ENCODE results near the gene PARD3B. TPM values are rescaled to one million over a fixed set of nuclear protein-coding genes. Genes with fewer than 3 reads are reported as not detected.

The PARD3B gene
- total and polyA plus RNA-seq, 8 donors: 18.5 to 24.6 (median 21.1) TPM

GRCh38 chr2:204566439-204566838, 21.2 kb downstream of the PARD3B start:
- Histone ChIP-seq H3K36me3 (no peaks in the 10 kb centered on the region), H3K9me3 (no peaks in the 10 kb centered on the region), H3K4me3 (no peak overlapping the region), H3K27me3 (no peaks in the 10 kb centered on the region), H3K4me1 (peaks cover 0 to 2% of the 10 kb centered on the region in 2 donors), H3K27ac (no peak overlapping the region)
- DNase-seq (no peak), ATAC-seq (no peak)
- no peak for TF ChIP-seq CTCF (IDR thresholded peaks at IDR 0.05)
- intact Hi-C loops (cut with DNase I): no loop called here

DNA sequence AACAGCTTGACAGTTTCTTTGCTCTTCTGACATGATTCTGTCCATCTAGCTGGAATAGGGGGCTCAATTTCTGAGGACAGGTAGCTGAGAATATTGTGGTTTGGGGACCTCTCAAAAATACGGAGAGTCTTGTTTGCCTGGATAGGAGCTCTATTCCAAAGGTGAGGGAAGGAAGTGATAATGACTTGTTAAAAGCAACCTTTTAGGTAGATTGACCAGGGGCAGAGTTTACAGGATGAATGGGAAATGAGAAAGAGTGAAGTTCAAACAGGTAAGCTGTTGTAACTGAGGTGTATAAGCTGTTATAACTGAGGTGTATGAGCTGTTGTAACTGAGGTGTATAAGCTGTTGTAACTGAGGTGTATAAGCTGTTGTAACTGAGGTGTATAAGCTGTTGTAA, 25.1 kb downstream of the PARD3B start:
- no peaks in the 10 kb centered on the region for H3K9me3 ChIP-seq
- H3K27me3 ChIP-seq: no peaks in the 10 kb centered on the region
- intact Hi-C loops (cut with DNase I): no loop called here
- TF ChIP-seq CTCF (IDR thresholded peaks at IDR 0.05): no peak
- ATAC-seq (no peak), DNase-seq (no peak)
- H3K36me3 ChIP-seq: no peaks in the 10 kb centered on the region
- H3K4me1 ChIP-seq: peaks cover 0 to 2% of the 10 kb centered on the region in 2 donors
- no peak overlapping the region for H3K27ac ChIP-seq
- H3K4me3 ChIP-seq: no peak overlapping the region

GRCh38 chr2:204571041-204571440, 25.8 kb downstream of the PARD3B start:
- intact Hi-C loops (cut with DNase I): no loop called here
- Histone ChIP-seq H3K9me3 (no peaks in the 10 kb centered on the region), H3K4me3 (no peak overlapping the region), H3K4me1 (peaks cover 0 to 2% of the 10 kb centered on the region in 2 donors), H3K27ac (no peak overlapping the region), H3K27me3 (no peaks in the 10 kb centered on the region), H3K36me3 (no peaks in the 10 kb centered on the region)
- no peak for DNase-seq
- no peak for TF ChIP-seq CTCF (IDR thresholded peaks at IDR 0.05)
- no peak for ATAC-seq

DNA sequence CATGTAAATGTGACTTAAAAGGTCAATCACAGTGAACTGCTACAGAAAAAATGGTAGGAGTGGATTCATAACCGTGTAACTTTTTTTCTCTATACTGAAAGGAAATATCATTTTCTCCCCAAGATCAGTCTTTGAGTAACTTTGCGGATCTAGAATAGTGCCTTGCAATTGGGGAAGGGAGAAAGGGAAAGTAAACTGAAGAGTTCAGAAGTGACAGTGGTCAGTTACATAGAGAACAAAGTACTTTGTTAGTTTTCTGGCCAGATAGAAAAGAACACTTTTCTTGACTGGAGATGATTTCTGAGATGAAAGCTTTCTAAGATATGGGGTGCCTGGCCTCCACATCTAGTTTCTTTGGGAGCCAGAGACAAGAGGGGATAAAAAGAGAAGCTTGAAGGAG, 26.6 kb downstream of the PARD3B start:
- Histone ChIP-seq H3K9me3 (no peaks in the 10 kb centered on the region), H3K27me3 (no peaks in the 10 kb centered on the region), H3K36me3 (no peaks in the 10 kb centered on the region), H3K27ac (no peak overlapping the region), H3K4me1 (no peaks in the 10 kb centered on the region), H3K4me3 (no peak overlapping the region)
- no peak for DNase-seq
- no peak for ATAC-seq
- intact Hi-C loops (cut with DNase I): no loop called here
- TF ChIP-seq CTCF (IDR thresholded peaks at IDR 0.05): no peak

DNA sequence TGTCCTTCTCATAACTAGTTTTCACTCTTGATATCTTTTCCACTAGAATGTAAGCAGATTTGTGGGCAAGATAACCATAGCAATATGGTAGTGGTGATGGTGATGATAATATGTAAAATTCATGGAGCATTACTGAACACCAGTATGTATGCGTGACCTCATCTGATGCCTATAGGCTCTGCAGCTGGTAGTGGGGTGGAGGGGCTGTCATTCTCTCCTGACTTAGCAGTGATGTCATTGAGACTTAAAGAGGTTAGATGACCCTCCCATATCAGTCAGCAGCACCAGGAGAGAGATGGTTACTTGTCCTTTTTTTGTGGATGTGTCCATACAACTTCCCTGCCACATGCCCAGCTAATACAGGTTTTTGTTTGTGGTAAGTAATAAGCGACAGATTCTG, 27.9 kb downstream of the PARD3B start:
- Histone ChIP-seq H3K9me3 (no peaks in the 10 kb centered on the region), H3K27me3 (no peaks in the 10 kb centered on the region), H3K4me3 (no peak overlapping the region), H3K4me1 (no peaks in the 10 kb centered on the region), H3K27ac (no peak overlapping the region), H3K36me3 (no peaks in the 10 kb centered on the region)
- no peak for DNase-seq
- intact Hi-C loops (cut with DNase I): no loop called here
- ATAC-seq: no peak
- TF ChIP-seq CTCF (IDR thresholded peaks at IDR 0.05): no peak
